ENCODE data around the gene KTN1. TPM values are rescaled to one million over a fixed set of nuclear protein-coding genes. Genes with fewer than 3 reads are reported as not detected.

Gene KTN1
- total RNA-seq, 1 donor from 2014 or later = 193 TPM

DNA sequence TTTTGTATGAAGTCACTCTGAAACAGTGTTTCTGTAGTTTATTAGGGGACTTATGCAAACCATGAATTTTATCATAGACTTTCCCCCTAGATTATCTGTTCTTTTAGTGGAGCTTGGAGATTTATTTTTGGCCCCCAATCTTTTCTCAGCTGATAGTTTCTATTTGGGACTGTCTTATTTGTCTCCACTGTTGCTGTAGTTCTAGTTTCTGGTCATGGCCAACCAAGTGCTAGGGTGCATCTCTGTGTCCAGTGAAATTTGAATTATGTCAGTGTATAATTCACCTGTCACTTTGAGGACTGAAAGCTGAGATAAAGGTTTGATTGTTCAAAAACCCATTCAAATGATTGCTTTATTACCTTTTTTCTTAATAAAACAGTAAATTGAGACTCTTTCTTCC lies 61.3 kb downstream of the KTN1 start:
- Mint-ChIP-seq H3K27me3 (ENCODE audit: low read depth, unreplicated experiment) (no peaks in the 10 kb centered on the region), H3K4me3 (ENCODE audit: unreplicated experiment) (no peak overlapping the region), H3K27ac (ENCODE audit: unreplicated experiment) (no peak overlapping the region), H3K9me3 (ENCODE audit: unreplicated experiment) (no peaks in the 10 kb centered on the region), H3K4me1 (ENCODE audit: low read depth, unreplicated experiment) (no peaks in the 10 kb centered on the region), H3K36me3 (ENCODE audit: low read depth, unreplicated experiment) (peaks cover 4% of the 10 kb centered on the region)
- H3K27me3 ChIP-seq (ENCODE audit: insufficient read depth, low read length) = no peaks in the 10 kb centered on the region
- no peaks in the 10 kb centered on the region for H3K9me3 ChIP-seq (ENCODE audit: insufficient read depth, low read depth, low read length)
- peaks cover 24% of the 10 kb centered on the region for H3K36me3 ChIP-seq (ENCODE audit: insufficient read depth, low read length)
- H3K4me1 ChIP-seq (ENCODE audit: insufficient read depth, low read length) = no peaks in the 10 kb centered on the region
- no peak overlapping the region for H3K27ac ChIP-seq (ENCODE audit: low read depth, low read length)
- FAIRE-seq (no peak), DNase-seq (ENCODE audit: low read depth) (no peak)
- TF ChIP-seq CTCF (IDR thresholded peaks at IDR 0.05; ENCODE audit: insufficient read depth, low read depth, low read length) = no peak
- TF ChIP-seq EZH2 (IDR thresholded peaks at IDR 0.05; ENCODE audit: insufficient read depth, low read length) = no peak
- no peaks in the 10 kb centered on the region for H4K20me1 ChIP-seq (ENCODE audit: insufficient read depth, low read length)
- H3K79me2 ChIP-seq (ENCODE audit: insufficient read depth, low read length) = no peaks in the 10 kb centered on the region
- no peak overlapping the region for H3K9ac ChIP-seq (ENCODE audit: low read length)
- no peak overlapping the region for H3K4me3 ChIP-seq (ENCODE audit: insufficient read depth, low read depth, low read length)
- H2AFZ ChIP-seq (ENCODE audit: low read depth, low read length) = no peak overlapping the region
- no peak overlapping the region for H3K4me2 ChIP-seq (ENCODE audit: low read length)

DNA sequence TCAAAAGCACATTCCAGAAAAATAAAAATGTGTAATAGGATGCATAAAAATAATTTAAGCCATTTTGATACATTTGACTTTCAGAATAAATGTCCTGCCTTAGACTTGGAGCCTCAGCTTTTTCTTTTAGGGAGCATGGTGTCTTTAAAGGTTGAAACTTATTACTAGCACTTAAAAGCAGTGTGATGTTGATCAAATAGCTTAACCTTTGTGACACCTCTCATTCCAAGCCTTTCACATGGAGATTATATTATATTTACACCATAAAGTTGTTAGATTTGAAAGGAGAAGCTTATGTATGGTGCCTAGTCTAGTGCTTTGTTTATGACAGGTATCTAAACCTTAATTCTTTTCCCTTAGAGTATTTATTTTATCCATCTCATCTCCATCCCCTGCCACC lies 61.9 kb downstream of the KTN1 start:
- Histone ChIP-seq H3K9me3 (ENCODE audit: insufficient read depth, low read depth, low read length) (no peaks in the 10 kb centered on the region), H3K27me3 (ENCODE audit: insufficient read depth, low read length) (no peaks in the 10 kb centered on the region), H3K9ac (ENCODE audit: low read length) (no peak overlapping the region), H3K27ac (ENCODE audit: low read depth, low read length) (no peak overlapping the region), H2AFZ (ENCODE audit: low read depth, low read length) (no peak overlapping the region), H3K79me2 (ENCODE audit: insufficient read depth, low read length) (no peaks in the 10 kb centered on the region), H4K20me1 (ENCODE audit: insufficient read depth, low read length) (no peaks in the 10 kb centered on the region), H3K4me1 (ENCODE audit: insufficient read depth, low read length) (no peaks in the 10 kb centered on the region), H3K4me3 (ENCODE audit: insufficient read depth, low read depth, low read length) (no peak overlapping the region), H3K36me3 (ENCODE audit: insufficient read depth, low read length) (peaks cover 24% of the 10 kb centered on the region), H3K4me2 (ENCODE audit: low read length) (no peak overlapping the region)
- H3K4me1 Mint-ChIP-seq (ENCODE audit: low read depth, unreplicated experiment) = no peaks in the 10 kb centered on the region
- no peak overlapping the region for H3K27ac Mint-ChIP-seq (ENCODE audit: unreplicated experiment)
- H3K9me3 Mint-ChIP-seq (ENCODE audit: unreplicated experiment) = no peaks in the 10 kb centered on the region
- peaks cover 4% of the 10 kb centered on the region for H3K36me3 Mint-ChIP-seq (ENCODE audit: low read depth, unreplicated experiment)
- no peak for FAIRE-seq
- no peak for TF ChIP-seq EZH2 (IDR thresholded peaks at IDR 0.05; ENCODE audit: insufficient read depth, low read length)
- no peak for TF ChIP-seq CTCF (IDR thresholded peaks at IDR 0.05; ENCODE audit: insufficient read depth, low read depth, low read length)
- no peak overlapping the region for H3K4me3 Mint-ChIP-seq (ENCODE audit: unreplicated experiment)
- H3K27me3 Mint-ChIP-seq (ENCODE audit: low read depth, unreplicated experiment) = no peaks in the 10 kb centered on the region
- no peak for DNase-seq (ENCODE audit: low read depth)

DNA sequence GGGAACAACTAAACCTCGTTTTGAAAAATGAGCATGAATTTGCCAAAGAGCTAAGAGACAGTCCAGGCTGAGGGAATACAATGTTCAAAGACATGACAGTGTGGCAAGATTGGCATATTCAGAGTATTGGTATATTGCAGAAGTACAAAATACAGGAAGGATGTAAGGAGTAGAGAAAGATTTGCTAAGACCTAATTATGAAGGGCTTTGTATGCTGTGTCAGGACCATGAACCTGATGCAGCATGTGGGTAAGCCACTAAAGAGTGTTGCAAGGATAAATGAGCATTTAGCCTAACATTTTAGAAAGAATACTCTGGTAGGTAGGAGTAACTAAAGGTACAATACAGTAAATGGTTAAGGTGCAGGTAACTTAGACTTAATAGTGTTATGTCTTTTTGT lies 65.1 kb downstream of the KTN1 start:
- TF ChIP-seq EZH2 (IDR thresholded peaks at IDR 0.05; ENCODE audit: insufficient read depth, low read length) = no peak
- TF ChIP-seq CTCF (IDR thresholded peaks at IDR 0.05; ENCODE audit: insufficient read depth, low read depth, low read length) = no peak
- Histone ChIP-seq H3K79me2 (ENCODE audit: insufficient read depth, low read length) (no peaks in the 10 kb centered on the region), H3K4me1 (ENCODE audit: insufficient read depth, low read length) (no peaks in the 10 kb centered on the region), H3K4me2 (ENCODE audit: low read length) (no peak overlapping the region), H3K4me3 (ENCODE audit: insufficient read depth, low read depth, low read length) (no peak overlapping the region), H3K9ac (ENCODE audit: low read length) (no peak overlapping the region), H4K20me1 (ENCODE audit: insufficient read depth, low read length) (no peaks in the 10 kb centered on the region), H3K27me3 (ENCODE audit: insufficient read depth, low read length) (no peaks in the 10 kb centered on the region), H3K36me3 (ENCODE audit: insufficient read depth, low read length) (peaks cover 31% of the 10 kb centered on the region), H3K27ac (ENCODE audit: low read depth, low read length) (no peak overlapping the region), H3K9me3 (ENCODE audit: insufficient read depth, low read depth, low read length) (no peaks in the 10 kb centered on the region), H2AFZ (ENCODE audit: low read depth, low read length) (no peak overlapping the region)
- FAIRE-seq = no peak
- H3K4me3 Mint-ChIP-seq (ENCODE audit: unreplicated experiment) = no peak overlapping the region
- no peaks in the 10 kb centered on the region for H3K9me3 Mint-ChIP-seq (ENCODE audit: unreplicated experiment)
- H3K27me3 Mint-ChIP-seq (ENCODE audit: low read depth, unreplicated experiment) = no peaks in the 10 kb centered on the region
- H3K4me1 Mint-ChIP-seq (ENCODE audit: low read depth, unreplicated experiment) = no peaks in the 10 kb centered on the region
- no peak for DNase-seq (ENCODE audit: low read depth)
- H3K27ac Mint-ChIP-seq (ENCODE audit: unreplicated experiment) = no peak overlapping the region
- peaks cover 4% of the 10 kb centered on the region for H3K36me3 Mint-ChIP-seq (ENCODE audit: low read depth, unreplicated experiment)
